Activated naive CD4-positive, alpha-beta T cell treated with anti-CD3 and anti-CD28 coated beads, Interleukin-2, amount 10 ng/mL, durations not matched to agents 5 hours and 36 hours (primary cell): ENCODE measurements around the gene FLYWCH1. TPM values are rescaled to one million over a fixed set of nuclear protein-coding genes. Genes with fewer than 3 reads are reported as not detected.

ENCODE experiments used
- total RNA-seq, 2 experiments: library from RNA; stranded (reverse); gene quantifications; one replicate each; pipeline ENCODE4 v1.2.3, GENCODE V29; 2021

The FLYWCH1 gene
- total RNA-seq: 10 to 100 TPM; 50.6 to 52.3 TPM

GRCh38 chr16:2911638-2912329, at the start of gene FLYWCH1:
Gene FLYWCH1 (plus strand): TSS chr16:2911931. CDS start chr16:2929686, 17,755 bp downstream.

GRCh38 chr16:2882650-2883457, 28.9 kb upstream of the FLYWCH1 start, which contains the start of gene FLYWCH2:
Gene FLYWCH2 (plus strand): TSS chr16:2883215. CDS start chr16:2896450, 13,235 bp downstream.

DNA sequence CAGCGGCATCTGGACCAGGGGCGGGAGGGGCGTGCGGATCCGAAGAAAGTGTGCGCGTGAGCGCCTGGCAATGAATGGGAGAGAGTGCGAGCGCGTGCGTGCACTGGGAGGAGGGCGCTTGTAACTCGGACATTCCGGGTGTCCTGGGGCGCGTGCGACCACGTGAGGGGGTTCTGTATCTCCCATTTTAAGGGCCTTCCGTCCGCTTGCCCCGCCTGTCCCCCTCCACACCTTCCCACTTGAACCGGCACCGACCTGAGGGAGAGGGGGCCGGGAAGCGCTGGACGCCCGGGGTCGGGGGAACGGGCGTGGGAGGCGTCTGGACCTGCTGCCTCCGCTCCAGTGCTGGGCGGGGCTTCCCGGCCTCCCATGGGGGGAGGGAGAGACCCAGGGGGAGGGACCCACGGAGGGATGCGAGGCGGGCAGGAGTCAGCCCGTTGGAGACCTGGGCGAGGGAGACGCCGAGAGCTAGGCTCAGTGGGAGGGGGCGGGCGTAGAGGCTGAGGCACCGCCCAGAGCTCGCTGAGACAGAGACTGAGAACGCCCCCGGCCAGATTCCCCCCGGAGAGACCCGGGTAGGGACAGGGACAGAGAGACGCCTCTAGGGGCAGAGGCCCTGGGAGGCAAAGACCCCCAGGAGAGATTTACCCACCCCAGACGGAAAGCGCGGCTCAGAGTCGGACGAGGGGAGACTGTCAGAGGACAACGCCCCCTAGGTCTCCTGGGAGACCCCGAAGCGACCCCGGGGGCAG, 52.2 kb downstream of the FLYWCH1 start, which contains the start of gene KREMEN2:
Gene KREMEN2, plus strand, starts transcription at position 553 of the 752 bp plus-strand sequence. CDS start 246 bp downstream, outside the sequence.

GRCh38 chr16:2968738-2969544, 57.2 kb downstream of the FLYWCH1 start, which contains the start of gene PAQR4:
Gene PAQR4 (plus strand): TSS chr16:2969348. CDS start chr16:2969675, 327 bp downstream.

DNA sequence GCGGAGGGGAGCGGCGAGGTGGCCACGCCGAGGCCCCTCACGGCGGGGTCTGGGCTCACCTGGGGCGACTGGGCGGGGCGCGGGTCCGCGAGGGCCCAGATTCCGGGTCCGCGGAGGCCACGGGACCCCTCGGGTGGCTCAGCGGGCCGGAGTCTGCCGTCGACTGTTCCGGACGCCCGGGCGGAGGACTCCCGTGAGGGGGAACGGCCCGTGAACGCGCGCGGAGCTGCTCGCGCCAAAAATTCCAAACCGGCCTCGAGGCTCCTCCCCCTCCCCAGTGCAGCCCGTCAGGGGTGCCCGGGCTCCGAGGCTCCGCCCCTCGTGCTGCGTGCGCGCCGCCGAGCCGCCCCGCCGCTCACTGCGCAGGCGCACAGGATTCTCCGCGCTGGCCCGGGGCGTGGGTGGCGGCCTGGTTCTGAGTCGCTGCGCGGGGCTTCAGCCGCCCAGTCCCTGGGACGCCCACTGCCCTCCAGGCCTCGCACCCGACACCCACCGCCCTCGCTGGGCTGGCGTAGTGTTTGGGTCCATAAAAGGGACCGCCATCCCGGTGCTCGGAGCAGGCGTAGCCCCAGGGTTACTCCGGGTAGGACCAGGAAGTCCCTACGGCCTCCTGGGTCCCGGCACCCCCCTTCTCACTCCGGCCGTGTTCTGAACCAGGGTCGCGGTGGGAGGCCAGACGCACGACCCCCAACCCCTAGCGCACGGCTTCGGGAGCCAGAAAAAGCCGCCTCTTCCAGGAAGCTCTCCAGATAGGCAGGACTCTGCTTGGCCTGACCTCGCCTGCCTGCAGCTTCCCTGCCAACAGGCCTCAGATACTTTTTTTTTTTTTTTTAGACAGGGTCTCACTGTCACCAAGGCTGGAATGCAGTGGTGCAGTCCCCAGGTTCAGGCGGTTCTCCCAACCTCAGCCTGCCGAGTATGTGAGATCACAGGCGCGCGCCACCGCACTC, 68.8 kb downstream of the FLYWCH1 start, which contains the start of gene PKMYT1:
Gene PKMYT1, minus strand, starts transcription at position 220 of the 950 bp plus-strand sequence. CDS start 789 bp downstream, outside the sequence.

Other genes starting within 250 kb of the FLYWCH1 start
- 10 to 100 TPM; 28.5 to 30.3 TPM for gene KCTD5, start 229.4 kb upstream of the FLYWCH1 start, total RNA-seq
- gene PRSS27, start 191.7 kb upstream of the FLYWCH1 start, total RNA-seq: 1 to 10 TPM; 1.3 to 1.4 TPM
- 100 to 1,000 TPM; 565 to 586 TPM for gene SRRM2, start 159.3 kb upstream of the FLYWCH1 start, total RNA-seq
- 100 to 1,000 TPM; 113 to 116 TPM for gene ELOB, start 134.7 kb upstream of the FLYWCH1 start, total RNA-seq
- not detected for gene PRSS33, start 124.4 kb upstream of the FLYWCH1 start, total RNA-seq
- gene PRSS41, start 113.5 kb upstream of the FLYWCH1 start, total RNA-seq: not detected
- gene PRSS21, start 94.7 kb upstream of the FLYWCH1 start, total RNA-seq: 1 to 10 TPM; 1.7 to 1.8 TPM
- gene ZG16B, start 81.6 kb upstream of the FLYWCH1 start, total RNA-seq: 1 to 10 TPM; 1.4 to 1.6 TPM
- not detected for gene PRSS22, start 53.8 kb upstream of the FLYWCH1 start, total RNA-seq
- 10 to 100 TPM; 21.2 to 22.4 TPM for gene FLYWCH2, start 28.7 kb upstream of the FLYWCH1 start, total RNA-seq
- not detected for gene KREMEN2, start 52.3 kb downstream of the FLYWCH1 start, total RNA-seq
- 10 to 100 TPM; 36.0 to 37.0 TPM for gene PAQR4, start 57.4 kb downstream of the FLYWCH1 start, total RNA-seq
- 10 to 100 TPM; 89.1 to 99.3 TPM for gene PKMYT1, start 68.5 kb downstream of the FLYWCH1 start, total RNA-seq
- gene CLDN9, start 101.0 kb downstream of the FLYWCH1 start, total RNA-seq: under 1 TPM; 0.29 to 0.30 TPM
- not detected for gene CLDN6, start 106.3 kb downstream of the FLYWCH1 start, total RNA-seq
- 1 to 10 TPM; 2.9 to 3.8 TPM for gene TNFRSF12A, start 108.4 kb downstream of the FLYWCH1 start, total RNA-seq
- gene HCFC1R1, start 112.0 kb downstream of the FLYWCH1 start, total RNA-seq: 10 to 100 TPM; 37.2 to 39.1 TPM
- 10 to 100 TPM; 49.4 to 52.3 TPM for gene THOC6, start 112.1 kb downstream of the FLYWCH1 start, total RNA-seq
- 1 to 10 TPM; 1.1 to 1.2 TPM for gene BICDL2, start 125.0 kb downstream of the FLYWCH1 start, total RNA-seq
- gene MMP25, start 134.6 kb downstream of the FLYWCH1 start, total RNA-seq: 10 to 100 TPM; 34.8 to 35.5 TPM
- 1,000 to 10,000 TPM; 2,121 to 2,176 TPM for gene IL32, start 153.7 kb downstream of the FLYWCH1 start, total RNA-seq
- gene ZSCAN10, start 187.4 kb downstream of the FLYWCH1 start, total RNA-seq: under 1 TPM; 0.24 to 0.28 TPM
- not detected for gene ZNF205, start 200.7 kb downstream of the FLYWCH1 start, total RNA-seq
- 1 to 10 TPM; 9.7 to 9.8 TPM for gene ZNF213, start 223.1 kb downstream of the FLYWCH1 start, total RNA-seq